HEK293T (cell line): Measurements from ENCODE around the gene NUP155.
"Not testable (repeated sequence)": the region's sequence is repeated elsewhere in the genome, so short reads cannot be mapped to it uniquely, and the experiment has no call there.

Source experiments
- CTCF ChIA-PET: fragments of 350-600 bp; formaldehyde crosslinking; extraction: SDS; loops from one replicate; lab custom pipeline; 2021; ENCODE audit warnings: antibody characterized with exemption, inconsistent platforms; lab: Yijun Ruan, JAX
- POLR2A ChIA-PET: fragments of 350-600 bp; formaldehyde crosslinking; extraction: SDS; loops from one replicate; lab custom pipeline; 2020; ENCODE audit warnings: antibody characterized with exemption, inconsistent platforms; lab: Yijun Ruan, JAX
- DNase-seq: peaks from one replicate; pipeline ENCODE4 v3.0.0; 2012; ENCODE audit warnings: mixed read lengths; ENCODE audit errors: extremely low spot score
- ARNT ChIP-seq: fragments of 450-650 bp; IDR thresholded peaks from 2 replicates; pipeline ENCODE4 v1.6.1; 2017; ENCODE audit warnings: mild to moderate bottlenecking
- BHLHE40 ChIP-seq: fragments of 450-650 bp; IDR thresholded peaks from 2 replicates; pipeline ENCODE4 v1.6.1; 2016; ENCODE audit warnings: mild to moderate bottlenecking, moderate library complexity, borderline replicate concordance
- CTBP1 ChIP-seq: fragments of 450-650 bp; IDR thresholded peaks from 2 replicates; pipeline ENCODE4 v1.6.1; 2016; ENCODE audit warnings: borderline replicate concordance
- ELF4 ChIP-seq: fragments of 450-650 bp; IDR thresholded peaks from 2 replicates; pipeline ENCODE4 v1.6.1; 2017; ENCODE audit warnings: antibody characterized with exemption
- FOXA1 ChIP-seq: fragments of 450-650 bp; IDR thresholded peaks from 2 replicates; pipeline ENCODE4 v1.6.1; 2016; ENCODE audit warnings: mild to moderate bottlenecking
- FOXK2 ChIP-seq: fragments of 450-650 bp; IDR thresholded peaks from 2 replicates; pipeline ENCODE4 v1.6.1; 2016; ENCODE audit warnings: mild to moderate bottlenecking
- FOXM1 ChIP-seq: fragments of 450-650 bp; IDR thresholded peaks from 2 replicates; pipeline ENCODE4 v1.6.1; 2017; ENCODE audit warnings: mild to moderate bottlenecking, borderline replicate concordance
- HDGF ChIP-seq: fragments of 450-650 bp; IDR thresholded peaks from 2 replicates; pipeline ENCODE4 v1.6.1; 2017; ENCODE audit warnings: antibody characterized with exemption, borderline replicate concordance
- L3MBTL2 ChIP-seq: fragments of 450-650 bp; conservative IDR thresholded peaks from 2 replicates; pipeline ENCODE4 v1.6.1; 2016; ENCODE audit warnings: mild to moderate bottlenecking
- LEF1 ChIP-seq: fragments of 450-650 bp; IDR thresholded peaks from 2 replicates; pipeline ENCODE4 v1.6.1; 2017; ENCODE audit warnings: mild to moderate bottlenecking, borderline replicate concordance
- NFRKB ChIP-seq: fragments of 450-650 bp; IDR thresholded peaks from 2 replicates; pipeline ENCODE4 v1.6.1; 2016; ENCODE audit warnings: mild to moderate bottlenecking, moderate library complexity
- PKNOX1 ChIP-seq: fragments of 450-650 bp; IDR thresholded peaks from 2 replicates; pipeline ENCODE4 v1.6.1; 2016
- SP1 ChIP-seq: fragments of 450-650 bp; IDR thresholded peaks from 2 replicates; pipeline ENCODE4 v1.6.1; 2017
- SUZ12 ChIP-seq: fragments of 450-650 bp; IDR thresholded peaks from 2 replicates; pipeline ENCODE4 v1.6.1; 2016; ENCODE audit warnings: mild to moderate bottlenecking
- TARDBP ChIP-seq: fragments of 450-650 bp; IDR thresholded peaks from 2 replicates; pipeline ENCODE4 v1.6.1; 2016
- ZNF384 ChIP-seq: fragments of 450-650 bp; IDR thresholded peaks from 2 replicates; pipeline ENCODE4 v1.6.1; 2016

Gene NUP155

GRCh38 chr5:37319037-37319782 lies 51.7 kb downstream of the NUP155 start:
- POLR2A ChIA-PET: no interaction called here
- CTCF ChIA-PET: no interaction called here

GRCh38 chr5:37316027-37316426 lies 54.9 kb downstream of the NUP155 start:
- CTCF ChIA-PET: no interaction called here
- POLR2A ChIA-PET: no interaction called here
- DNase-seq: no peak
- TF ChIP-seq LEF1 (no peak), SUZ12 (no peak), FOXM1 (no peak), NFRKB (no peak), TARDBP (no peak), FOXK2 (no peak)

More at GRCh38 chr5:37319037-37319782, 51.7 kb downstream of the NUP155 start:
- TF ChIP-seq BHLHE40: no peak
- no peak for TF ChIP-seq LEF1
- TF ChIP-seq FOXK2: no peak
- TF ChIP-seq ARNT: no peak
- TF ChIP-seq FOXM1: no peak
- TF ChIP-seq NFRKB: no peak
- DNase-seq: no peak

- TF ChIP-seq ELF4: no peak
- TF ChIP-seq HDGF: no peak
- no peak for TF ChIP-seq LEF1
- TF ChIP-seq NFRKB: no peak
- no peak for TF ChIP-seq SP1
- no peak for TF ChIP-seq L3MBTL2
- TF ChIP-seq PKNOX1: no peak
- no peak for TF ChIP-seq TARDBP
- ChIA-PET CTCF (no interaction called here), POLR2A (no interaction called here)
- no peak for DNase-seq
These were observed 60.5 kb downstream of the NUP155 start for GRCh38 chr5:37310360-37310759.

GRCh38 chr5:37308793-37309192 lies 62.1 kb downstream of the NUP155 start:
- POLR2A ChIA-PET: interaction anchor here (0.8 kb wide), 1 partner anchor 62 kb away, joined by 4 read pairs; the partner anchor contains the start of gene NUP155
- CTCF ChIA-PET: no interaction called here
- DNase-seq: no peak
- TF ChIP-seq SUZ12: no peak
- TF ChIP-seq L3MBTL2: no peak

- CTCF ChIA-PET: no interaction called here
- POLR2A ChIA-PET: no interaction called here
- TF ChIP-seq TARDBP (no peak), SP1 (no peak), HDGF (no peak), PKNOX1 (no peak), L3MBTL2 (no peak), SUZ12 (no peak), FOXA1 (no peak), CTBP1 (no peak), LEF1 (no peak), FOXM1 (no peak), ELF4 (no peak), BHLHE40 (no peak), NFRKB (no peak), ZNF384 (no peak), FOXK2 (no peak), ARNT (no peak)
- DNase-seq: no peak
These were observed 66.0 kb downstream of the NUP155 start for GRCh38 chr5:37304888-37305287.

- POLR2A ChIA-PET, CTCF ChIA-PET, DNase-seq: not testable (repeated sequence)
These were observed 74.6 kb downstream of the NUP155 start for GRCh38 chr5:37296313-37296712.

- TF ChIP-seq FOXM1 (no peak), ZNF384 (no peak), NFRKB (no peak), SP1 (no peak), L3MBTL2 (no peak), TARDBP (no peak), FOXA1 (no peak), CTBP1 (no peak), HDGF (no peak)
- POLR2A ChIA-PET: no interaction called here
- DNase-seq: no peak
- CTCF ChIA-PET: no interaction called here
These were observed 87.6 kb downstream of the NUP155 start for GRCh38 chr5:37283214-37283820.

- CTCF ChIA-PET: no interaction called here
- no peak for DNase-seq
- POLR2A ChIA-PET: no interaction called here
- TF ChIP-seq ZNF384: peak; percentile 33; the same call in 1 of the 2 replicates
- TF ChIP-seq SP1: no peak
- no peak for TF ChIP-seq LEF1
- no peak for TF ChIP-seq L3MBTL2
- no peak for TF ChIP-seq TARDBP
These were observed 95.4 kb downstream of the NUP155 start for GRCh38 chr5:37275511-37275910.
